ENCODE data around the gene RWDD3.

RWDD3 gene

DNA sequence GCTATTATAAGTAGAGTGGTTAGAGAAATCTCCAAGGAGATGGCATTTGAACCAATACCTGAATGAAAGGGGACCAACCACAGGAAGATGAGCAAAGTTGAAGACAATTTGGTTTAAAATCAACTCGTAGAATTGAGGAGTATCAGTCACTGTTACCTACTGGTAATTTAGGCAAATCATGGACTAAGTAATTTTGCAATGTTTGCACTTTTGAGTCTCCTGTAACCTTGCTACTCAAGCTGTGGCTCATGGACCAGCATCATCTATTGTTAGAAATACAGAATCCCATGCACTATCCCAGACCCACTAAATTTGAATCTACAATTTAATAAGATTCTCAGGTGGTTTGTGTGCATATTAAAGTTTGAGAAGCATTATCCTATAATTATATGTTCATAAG, 21.8 kb downstream of the RWDD3 start (continued):
- TF ChIP-seq, protein P1, sequence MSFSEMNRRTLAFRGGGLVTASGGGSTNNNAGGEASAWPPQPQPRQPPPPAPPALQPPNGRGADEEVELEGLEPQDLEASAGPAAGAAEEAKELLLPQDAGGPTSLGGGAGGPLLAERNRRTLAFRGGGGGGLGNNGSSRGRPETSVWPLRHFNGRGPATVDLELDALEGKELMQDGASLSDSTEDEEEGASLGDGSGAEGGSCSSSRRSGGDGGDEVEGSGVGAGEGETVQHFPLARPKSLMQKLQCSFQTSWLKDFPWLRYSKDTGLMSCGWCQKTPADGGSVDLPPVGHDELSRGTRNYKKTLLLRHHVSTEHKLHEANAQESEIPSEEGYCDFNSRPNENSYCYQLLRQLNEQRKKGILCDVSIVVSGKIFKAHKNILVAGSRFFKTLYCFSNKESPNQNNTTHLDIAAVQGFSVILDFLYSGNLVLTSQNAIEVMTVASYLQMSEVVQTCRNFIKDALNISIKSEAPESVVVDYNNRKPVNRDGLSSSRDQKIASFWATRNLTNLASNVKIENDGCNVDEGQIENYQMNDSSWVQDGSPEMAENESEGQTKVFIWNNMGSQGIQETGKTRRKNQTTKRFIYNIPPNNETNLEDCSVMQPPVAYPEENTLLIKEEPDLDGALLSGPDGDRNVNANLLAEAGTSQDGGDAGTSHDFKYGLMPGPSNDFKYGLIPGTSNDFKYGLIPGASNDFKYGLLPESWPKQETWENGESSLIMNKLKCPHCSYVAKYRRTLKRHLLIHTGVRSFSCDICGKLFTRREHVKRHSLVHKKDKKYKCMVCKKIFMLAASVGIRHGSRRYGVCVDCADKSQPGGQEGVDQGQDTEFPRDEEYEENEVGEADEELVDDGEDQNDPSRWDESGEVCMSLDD (tag by site-specific recombination; IDR thresholded peaks at IDR 0.05): no peak
- no peak for TF ChIP-seq ZNF560 (tag by site-specific recombination; IDR thresholded peaks at IDR 0.05; ENCODE audit: borderline replicate concordance)

DNA sequence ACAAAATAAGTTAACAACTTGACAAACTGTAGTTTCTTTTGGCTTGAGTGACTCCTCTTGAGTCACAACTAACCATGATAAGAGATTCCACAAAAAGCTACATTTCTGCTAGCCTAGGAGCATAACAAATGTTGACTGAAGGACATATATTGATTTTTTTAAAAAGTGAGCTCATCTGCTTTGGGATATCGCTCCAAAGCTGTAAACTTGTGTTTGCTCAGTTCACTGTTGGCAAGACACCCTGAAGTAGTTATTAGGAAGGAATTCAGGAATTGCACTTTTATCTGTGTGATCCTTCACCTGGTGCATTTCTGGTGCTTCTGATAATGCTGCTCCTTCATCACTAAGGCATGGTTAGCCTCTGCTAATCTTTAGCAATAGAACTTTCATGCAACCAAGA, 23.7 kb downstream of the RWDD3 start:
- no peak for TF ChIP-seq SETDB1 (IDR thresholded peaks at IDR 0.05; ENCODE audit: insufficient read length, low read length)
- H3K27ac ChIP-seq (ENCODE audit: extremely low read depth, low read depth, low read length): no peak overlapping the region
- ChIA-PET POLR2A (interaction anchor here (0.8 kb wide), 1 partner anchor 24 kb away, joined by 3 read pairs; the partner anchor contains the start of gene RWDD3), CTCF (interaction anchor here (2.0 kb wide), 1 partner anchor 173 kb away, joined by 4 read pairs; no protein-coding TSS in a partner anchor)
- H3K4me1 ChIP-seq (ENCODE audit: control insufficient read depth, insufficient read depth, low read length): no peaks in the 10 kb centered on the region
- H3K4me3 ChIP-seq (ENCODE audit: low read depth, low read length): no peak overlapping the region
- H3K36me3 ChIP-seq (ENCODE audit: control insufficient read depth in 2 of 2, insufficient read depth in 1 of 2, low read length in 2 of 2): no peaks in the 10 kb centered on the region
- H3K9me3 ChIP-seq (ENCODE audit: control insufficient read depth, insufficient read depth, low read depth, low read length): no peaks in the 10 kb centered on the region

DNA sequence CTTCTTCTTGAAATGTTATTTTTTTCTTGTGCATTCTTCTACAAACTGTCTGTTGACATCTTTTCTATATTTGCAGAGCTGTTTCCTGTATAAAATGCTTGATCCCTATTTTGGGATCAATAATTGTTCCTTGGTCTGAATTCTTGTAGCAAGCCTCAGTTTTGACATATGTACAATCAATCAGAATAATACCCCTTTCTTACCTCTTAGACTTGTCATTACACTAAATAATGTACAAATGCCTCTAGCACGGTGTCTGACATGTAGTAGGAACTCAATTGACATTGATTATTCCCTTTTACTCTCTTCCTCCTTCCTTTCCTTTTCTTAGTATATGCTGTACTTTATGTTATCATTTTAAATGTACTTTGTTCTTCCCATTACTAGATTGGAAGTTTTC, 25.2 kb downstream of the RWDD3 start:
- TF ChIP-seq, protein P2, sequence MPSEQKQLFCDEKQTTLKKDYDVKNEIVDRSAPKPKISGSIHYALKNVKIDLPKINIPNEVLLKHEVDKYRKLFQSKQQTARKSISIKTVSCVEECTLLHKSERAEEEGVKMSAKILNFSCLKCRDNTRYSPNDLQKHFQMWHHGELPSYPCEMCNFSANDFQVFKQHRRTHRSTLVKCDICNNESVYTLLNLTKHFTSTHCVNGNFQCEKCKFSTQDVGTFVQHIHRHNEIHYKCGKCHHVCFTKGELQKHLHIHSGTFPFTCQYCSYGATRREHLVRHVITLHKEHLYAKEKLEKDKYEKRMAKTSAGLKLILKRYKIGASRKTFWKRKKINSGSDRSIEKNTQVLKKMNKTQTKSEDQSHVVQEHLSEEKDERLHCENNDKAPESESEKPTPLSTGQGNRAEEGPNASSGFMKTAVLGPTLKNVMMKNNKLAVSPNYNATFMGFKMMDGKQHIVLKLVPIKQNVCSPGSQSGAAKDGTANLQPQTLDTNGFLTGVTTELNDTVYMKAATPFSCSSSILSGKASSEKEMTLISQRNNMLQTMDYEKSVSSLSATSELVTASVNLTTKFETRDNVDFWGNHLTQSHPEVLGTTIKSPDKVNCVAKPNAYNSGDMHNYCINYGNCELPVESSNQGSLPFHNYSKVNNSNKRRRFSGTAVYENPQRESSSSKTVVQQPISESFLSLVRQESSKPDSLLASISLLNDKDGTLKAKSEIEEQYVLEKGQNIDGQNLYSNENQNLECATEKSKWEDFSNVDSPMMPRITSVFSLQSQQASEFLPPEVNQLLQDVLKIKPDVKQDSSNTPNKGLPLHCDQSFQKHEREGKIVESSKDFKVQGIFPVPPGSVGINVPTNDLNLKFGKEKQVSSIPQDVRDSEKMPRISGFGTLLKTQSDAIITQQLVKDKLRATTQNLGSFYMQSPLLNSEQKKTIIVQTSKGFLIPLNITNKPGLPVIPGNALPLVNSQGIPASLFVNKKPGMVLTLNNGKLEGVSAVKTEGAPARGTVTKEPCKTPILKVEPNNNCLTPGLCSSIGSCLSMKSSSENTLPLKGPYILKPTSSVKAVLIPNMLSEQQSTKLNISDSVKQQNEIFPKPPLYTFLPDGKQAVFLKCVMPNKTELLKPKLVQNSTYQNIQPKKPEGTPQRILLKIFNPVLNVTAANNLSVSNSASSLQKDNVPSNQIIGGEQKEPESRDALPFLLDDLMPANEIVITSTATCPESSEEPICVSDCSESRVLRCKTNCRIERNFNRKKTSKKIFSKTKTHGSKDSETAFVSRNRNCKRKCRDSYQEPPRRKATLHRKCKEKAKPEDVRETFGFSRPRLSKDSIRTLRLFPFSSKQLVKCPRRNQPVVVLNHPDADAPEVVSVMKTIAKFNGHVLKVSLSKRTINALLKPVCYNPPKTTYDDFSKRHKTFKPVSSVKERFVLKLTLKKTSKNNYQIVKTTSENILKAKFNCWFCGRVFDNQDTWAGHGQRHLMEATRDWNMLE (tag by site-specific recombination; conservative IDR thresholded peaks at IDR 0.05; ENCODE audit: low read depth): no peak
- TF ChIP-seq ZNF114 (tag by site-specific recombination; IDR thresholded peaks at IDR 0.05): no peak
- TF ChIP-seq ZNF621 (tag by site-specific recombination; IDR thresholded peaks at IDR 0.05): no peak
- no peak for TF ChIP-seq ZNF174 (tag by site-specific recombination; IDR thresholded peaks at IDR 0.05)
- TF ChIP-seq, protein P3, sequence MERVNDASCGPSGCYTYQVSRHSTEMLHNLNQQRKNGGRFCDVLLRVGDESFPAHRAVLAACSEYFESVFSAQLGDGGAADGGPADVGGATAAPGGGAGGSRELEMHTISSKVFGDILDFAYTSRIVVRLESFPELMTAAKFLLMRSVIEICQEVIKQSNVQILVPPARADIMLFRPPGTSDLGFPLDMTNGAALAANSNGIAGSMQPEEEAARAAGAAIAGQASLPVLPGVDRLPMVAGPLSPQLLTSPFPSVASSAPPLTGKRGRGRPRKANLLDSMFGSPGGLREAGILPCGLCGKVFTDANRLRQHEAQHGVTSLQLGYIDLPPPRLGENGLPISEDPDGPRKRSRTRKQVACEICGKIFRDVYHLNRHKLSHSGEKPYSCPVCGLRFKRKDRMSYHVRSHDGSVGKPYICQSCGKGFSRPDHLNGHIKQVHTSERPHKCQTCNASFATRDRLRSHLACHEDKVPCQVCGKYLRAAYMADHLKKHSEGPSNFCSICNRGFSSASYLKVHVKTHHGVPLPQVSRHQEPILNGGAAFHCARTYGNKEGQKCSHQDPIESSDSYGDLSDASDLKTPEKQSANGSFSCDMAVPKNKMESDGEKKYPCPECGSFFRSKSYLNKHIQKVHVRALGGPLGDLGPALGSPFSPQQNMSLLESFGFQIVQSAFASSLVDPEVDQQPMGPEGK (tag by site-specific recombination; IDR thresholded peaks at IDR 0.05): no peak
- TF ChIP-seq ZSCAN30 (tag by site-specific recombination; IDR thresholded peaks at IDR 0.05): no peak
- no peak for TF ChIP-seq SALL2 (tag by site-specific recombination; IDR thresholded peaks at IDR 0.05; ENCODE audit: borderline replicate concordance)
- TF ChIP-seq, protein P4, sequence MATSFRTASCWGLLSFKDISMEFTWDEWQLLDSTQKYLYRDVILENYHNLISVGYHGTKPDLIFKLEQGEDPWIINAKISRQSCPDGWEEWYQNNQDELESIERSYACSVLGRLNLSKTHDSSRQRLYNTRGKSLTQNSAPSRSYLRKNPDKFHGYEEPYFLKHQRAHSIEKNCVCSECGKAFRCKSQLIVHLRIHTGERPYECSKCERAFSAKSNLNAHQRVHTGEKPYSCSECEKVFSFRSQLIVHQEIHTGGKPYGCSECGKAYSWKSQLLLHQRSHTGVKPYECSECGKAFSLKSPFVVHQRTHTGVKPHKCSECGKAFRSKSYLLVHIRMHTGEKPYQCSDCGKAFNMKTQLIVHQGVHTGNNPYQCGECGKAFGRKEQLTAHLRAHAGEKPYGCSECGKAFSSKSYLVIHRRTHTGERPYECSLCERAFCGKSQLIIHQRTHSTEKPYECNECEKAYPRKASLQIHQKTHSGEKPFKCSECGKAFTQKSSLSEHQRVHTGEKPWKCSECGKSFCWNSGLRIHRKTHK (tag by site-specific recombination; IDR thresholded peaks at IDR 0.05): no peak
- TF ChIP-seq, protein P5, sequence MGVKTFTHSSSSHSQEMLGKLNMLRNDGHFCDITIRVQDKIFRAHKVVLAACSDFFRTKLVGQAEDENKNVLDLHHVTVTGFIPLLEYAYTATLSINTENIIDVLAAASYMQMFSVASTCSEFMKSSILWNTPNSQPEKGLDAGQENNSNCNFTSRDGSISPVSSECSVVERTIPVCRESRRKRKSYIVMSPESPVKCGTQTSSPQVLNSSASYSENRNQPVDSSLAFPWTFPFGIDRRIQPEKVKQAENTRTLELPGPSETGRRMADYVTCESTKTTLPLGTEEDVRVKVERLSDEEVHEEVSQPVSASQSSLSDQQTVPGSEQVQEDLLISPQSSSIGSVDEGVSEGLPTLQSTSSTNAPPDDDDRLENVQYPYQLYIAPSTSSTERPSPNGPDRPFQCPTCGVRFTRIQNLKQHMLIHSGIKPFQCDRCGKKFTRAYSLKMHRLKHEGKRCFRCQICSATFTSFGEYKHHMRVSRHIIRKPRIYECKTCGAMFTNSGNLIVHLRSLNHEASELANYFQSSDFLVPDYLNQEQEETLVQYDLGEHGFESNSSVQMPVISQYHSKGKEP (tag by site-specific recombination; IDR thresholded peaks at IDR 0.05): no peak
- CTCF ChIA-PET: interaction anchor here (2.0 kb wide), 1 partner anchor 175 kb away, joined by 4 read pairs; no protein-coding TSS in a partner anchor
- Histone ChIP-seq H3K4me1 (ENCODE audit: control insufficient read depth, insufficient read depth, low read length) (no peaks in the 10 kb centered on the region), H3K9me3 (ENCODE audit: control insufficient read depth, insufficient read depth, low read depth, low read length) (no peaks in the 10 kb centered on the region), H3K36me3 (ENCODE audit: control insufficient read depth in 2 of 2, insufficient read depth in 1 of 2, low read length in 2 of 2) (no peaks in the 10 kb centered on the region), H3K27ac (ENCODE audit: extremely low read depth, low read depth, low read length) (no peak overlapping the region), H3K4me3 (ENCODE audit: low read depth, low read length) (no peak overlapping the region)
- POLR2A ChIA-PET: no interaction called here
